ENCODE results near the gene MS4A8.
"Not testable (repeated sequence)": the region's sequence is repeated elsewhere in the genome, so short reads cannot be mapped to it uniquely, and the experiment has no call there.

The MS4A8 gene

DNA sequence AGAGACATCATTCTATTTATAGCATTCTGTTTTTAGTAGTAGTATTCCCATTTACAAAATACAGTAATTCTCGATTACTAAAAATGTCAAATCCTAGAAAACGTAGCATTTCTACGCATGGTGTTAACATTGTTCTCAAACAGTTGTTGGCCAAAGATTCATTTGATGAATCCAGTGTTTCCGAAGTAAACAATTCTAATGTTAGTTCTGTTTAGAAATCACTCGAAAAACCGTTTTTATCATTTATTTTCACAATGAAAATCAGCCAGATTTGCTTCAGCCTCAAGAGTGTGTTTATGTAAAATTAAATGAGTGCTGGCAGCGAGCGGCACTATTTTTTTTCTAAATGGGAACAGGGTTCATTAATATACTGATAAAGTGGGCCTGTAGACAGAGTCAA lies 32.2 kb downstream of the MS4A8 start:
- no peak for DNase-seq

DNA sequence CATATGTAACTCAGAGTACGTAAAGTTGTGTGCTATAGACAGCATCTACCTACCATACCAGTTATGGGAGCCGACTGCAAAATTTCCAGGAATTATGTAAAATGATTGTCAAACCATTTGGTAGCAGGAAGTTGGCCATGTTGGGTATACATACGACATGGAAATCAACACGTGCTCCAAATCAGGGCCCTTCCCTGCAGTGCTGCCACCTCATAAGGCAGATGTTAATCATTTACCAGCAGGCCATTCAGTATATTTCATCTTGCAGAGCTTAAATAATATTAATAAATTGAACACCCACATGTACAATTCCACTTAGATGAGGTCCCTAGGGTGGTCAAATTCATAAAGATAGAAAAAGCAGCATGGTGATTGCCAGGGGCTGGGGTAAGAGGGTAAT lies 34.9 kb downstream of the MS4A8 start:
- DNase-seq = no peak

DNA sequence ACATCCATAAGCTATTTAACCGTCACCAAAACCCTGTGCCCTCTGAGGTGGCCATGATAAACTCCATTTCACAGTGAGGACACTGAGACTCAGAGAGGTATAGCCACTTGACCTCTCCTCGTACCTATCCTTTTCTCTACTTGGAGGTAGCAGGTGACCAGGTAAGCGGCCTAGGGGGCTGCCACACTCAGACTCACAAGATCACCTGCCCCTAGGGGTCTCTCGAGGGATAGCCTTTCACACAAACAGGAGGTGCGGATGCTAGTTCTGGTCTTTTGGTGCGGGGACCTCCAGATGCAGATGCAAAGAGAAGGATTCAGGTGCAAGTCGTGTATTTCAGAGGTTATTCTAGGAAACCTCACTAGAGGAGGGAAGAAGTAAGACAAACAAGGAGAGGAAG lies 39.7 kb downstream of the MS4A8 start:
- no peak for DNase-seq

DNA sequence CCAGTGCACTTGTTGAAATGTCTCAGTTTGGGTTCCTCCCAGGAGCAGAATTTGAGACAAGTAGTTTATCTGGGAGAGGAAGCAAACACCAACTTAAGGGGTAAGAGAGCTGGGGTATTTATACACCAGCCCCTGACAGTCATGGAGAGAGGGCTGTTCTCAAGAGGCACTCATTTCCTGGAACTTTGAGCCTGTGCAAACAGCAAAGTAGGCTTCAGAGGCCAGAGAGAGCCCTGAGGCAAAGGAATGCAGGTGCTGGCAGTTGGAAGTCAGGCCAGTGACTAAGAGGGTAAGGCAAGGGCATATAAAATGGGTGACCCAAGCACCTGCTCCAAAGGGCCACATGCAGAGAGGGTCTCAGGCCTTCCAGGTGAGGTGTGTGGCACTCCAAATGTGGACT lies 41.2 kb downstream of the MS4A8 start:
- DNase-seq = no peak

DNA sequence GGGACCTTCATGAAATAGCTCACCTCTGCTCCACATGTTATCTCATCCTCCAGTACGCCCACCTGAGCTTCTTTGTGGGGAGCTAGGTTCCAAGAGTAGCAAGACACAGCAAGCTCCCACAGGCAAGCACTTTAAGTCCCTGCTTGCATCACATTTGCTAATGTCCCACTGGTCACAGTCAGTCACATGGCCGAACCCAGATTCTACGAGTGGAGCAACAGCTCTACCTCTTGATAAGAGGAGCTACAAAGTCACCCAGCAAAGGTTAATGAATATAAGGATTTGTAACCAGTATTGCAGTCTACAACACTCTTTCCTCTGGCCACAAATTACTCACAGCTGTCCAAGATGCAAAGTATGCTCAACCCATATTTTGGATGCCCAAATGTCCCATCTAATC lies 42.0 kb downstream of the MS4A8 start:
- DNase-seq = no peak

DNA sequence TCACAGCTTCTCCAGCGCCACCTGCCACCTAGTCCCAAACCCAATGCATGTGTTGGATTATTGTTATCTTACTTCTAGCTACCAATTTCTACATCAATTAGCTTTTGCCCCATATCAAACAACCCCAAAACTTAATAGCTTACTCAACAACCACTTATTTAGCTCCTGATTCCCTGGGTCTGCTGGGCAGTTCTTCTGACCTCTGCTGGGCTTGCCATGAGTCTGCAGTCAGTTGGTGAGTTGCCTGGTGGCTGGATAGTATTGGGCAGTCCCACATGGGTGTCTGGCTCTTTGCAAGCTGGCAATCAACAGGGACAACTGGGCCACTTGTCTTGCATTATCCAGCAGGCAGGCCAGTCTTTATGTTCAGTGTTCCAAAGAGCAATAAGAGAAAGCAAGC lies 43.6 kb downstream of the MS4A8 start:
- DNase-seq = no peak

GRCh38 chr11:60744114-60744513 lies 44.7 kb downstream of the MS4A8 start:
- no peak for DNase-seq

- no peak for DNase-seq
Observed at GRCh38 chr11:60747359-60747873, 48.0 kb downstream of the MS4A8 start.

DNA sequence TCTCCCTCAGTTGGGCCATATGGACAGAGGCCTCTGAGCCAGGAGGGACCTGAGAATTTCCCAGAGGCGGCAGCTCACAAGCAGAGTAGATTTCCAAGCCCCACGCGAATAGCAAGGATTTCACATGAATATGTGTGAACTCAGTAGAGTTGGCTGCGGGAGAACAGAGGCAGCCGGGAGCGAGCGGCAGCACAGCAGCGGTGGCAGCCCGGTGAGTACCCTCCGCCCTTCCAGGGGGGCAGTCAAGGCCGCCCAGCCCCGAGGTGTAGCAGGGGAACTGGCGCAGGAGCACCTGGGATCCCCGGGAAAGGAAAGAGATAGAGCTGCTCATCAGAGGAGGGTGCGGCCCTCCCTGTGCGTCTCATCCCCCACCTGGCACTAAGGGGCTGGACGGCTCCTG lies 48.8 kb downstream of the MS4A8 start:
- DNase-seq = no peak

DNA sequence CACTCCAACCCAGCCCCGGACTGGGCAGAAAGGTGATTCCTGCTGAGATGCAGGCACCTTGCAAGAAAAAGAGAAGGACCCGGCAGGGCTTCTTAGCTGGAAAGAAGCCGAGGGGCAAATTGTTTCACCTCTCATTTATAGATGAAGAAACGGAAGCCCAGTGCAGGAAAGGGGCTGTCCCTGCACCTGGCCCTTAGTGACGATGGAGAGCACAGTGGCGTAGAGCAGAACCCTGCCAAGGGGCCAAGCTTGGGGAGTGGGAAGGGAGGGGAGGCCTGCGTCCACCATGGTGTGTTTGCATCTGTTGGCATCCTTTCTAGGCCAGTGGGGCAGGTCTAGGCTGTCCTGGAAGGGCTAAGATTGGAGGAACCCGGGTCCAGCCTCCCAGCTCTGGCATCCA lies 49.4 kb downstream of the MS4A8 start:
- no peak for DNase-seq

DNA sequence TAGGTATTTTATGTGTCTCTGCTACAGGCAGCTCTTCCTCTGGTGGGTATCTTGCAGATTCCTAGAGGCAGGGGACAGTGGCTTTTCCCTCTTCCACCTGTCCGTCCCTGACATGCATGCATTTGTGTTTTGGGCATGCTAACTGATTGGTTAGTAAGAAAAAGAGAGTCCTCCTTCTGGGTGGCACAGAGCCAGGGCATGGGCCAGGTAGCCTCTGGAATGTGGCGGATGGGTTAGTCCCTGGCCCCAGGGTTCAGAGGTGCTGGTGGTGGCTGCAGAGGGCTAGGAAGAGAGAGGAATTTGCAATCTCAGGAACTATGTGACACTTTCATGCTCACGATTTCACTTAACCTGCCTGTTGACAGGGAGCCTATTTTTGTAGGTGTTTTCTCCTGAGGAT lies 51.5 kb downstream of the MS4A8 start:
- DNase-seq = no peak

GRCh38 chr11:60753309-60753708 lies 53.9 kb downstream of the MS4A8 start:
- no peak for DNase-seq

DNA sequence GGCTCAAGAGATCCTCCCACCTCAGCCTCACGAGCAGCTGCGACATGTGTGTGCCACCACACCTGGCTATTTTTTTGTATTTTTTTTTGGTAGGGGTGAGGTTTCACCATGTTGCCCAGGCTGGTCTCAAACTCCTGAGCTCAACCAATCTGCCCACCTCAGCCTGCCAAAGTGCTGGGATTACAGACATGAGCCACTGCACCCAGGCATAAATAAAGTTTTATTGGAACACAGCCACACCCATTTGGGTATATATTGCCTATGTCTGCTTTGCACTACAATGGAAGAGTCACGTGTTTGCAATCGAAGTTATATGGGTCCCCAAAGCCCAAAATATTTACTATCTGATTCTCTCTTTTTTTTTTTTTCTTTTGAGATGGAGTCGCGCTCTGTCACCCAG lies 55.5 kb downstream of the MS4A8 start:
- DNase-seq = no peak

DNA sequence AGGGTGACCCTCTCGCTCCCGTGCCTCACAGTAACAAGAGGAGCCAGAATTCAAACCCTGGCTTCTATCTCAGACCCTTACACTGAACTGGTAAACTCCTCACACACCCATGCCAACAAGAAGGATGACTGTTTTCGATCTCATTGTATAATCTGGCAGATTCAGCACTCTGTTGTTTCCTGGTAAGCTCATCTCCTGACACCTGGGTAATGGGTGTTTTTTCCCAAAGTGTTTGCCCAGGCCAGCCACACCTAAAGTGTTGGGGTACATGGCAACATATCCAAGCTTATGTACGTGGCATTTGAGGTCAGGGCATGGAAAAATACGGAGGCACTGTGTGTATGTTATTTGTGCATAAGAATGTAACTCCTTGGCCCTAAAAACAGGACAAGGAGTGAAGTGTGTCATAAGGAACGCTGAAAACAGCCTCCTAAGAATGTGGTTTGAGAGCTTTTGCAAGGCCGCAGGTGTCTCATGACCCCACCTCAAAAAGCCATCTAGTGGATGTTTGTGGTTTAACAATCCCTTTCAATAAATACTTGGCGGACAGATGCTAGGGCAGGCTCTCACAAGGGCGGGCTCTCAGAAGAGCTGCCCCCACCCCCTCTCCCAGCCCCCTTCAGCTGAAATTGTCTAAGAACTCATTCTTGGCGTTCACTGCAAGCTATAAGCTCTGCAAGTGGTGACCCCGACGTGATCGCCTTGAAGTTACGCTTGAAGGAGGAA lies 57.1 kb downstream of the MS4A8 start, which contains the start of gene MS4A15:
TSS of gene MS4A15 (plus strand) at position 561 of the 726 bp plus-strand sequence. CDS start 6,867 bp downstream, outside the sequence.
- no peak for DNase-seq

DNA sequence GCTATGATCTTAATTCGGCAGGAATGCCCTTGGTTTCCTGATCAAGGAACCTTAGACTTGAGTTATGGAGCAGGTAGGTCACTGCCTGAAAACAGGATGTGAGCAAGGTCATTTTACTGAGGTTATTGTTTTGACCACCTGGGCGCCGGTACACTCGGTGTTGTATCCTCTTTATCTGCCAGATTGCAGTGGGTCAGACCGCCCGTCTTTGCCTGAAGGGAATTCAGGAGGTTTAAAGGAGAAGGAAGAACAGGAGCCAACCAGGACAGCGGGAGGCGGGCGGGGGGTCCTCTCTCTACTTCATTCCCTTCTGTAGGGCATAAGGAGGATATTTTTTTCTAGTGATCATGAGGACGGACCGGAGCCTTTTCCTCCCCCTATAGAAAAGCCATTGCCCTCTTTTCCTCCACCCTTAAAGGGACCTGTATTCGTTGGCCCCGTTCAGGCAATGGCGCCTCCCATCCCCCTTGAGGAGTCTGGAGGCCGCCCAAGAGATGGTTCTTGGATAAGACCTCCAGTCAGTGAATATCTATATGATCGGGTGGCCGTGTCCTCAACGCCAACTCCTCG lies 57.9 kb downstream of the MS4A8 start:
- DNase-seq = no peak

GRCh38 chr11:60758671-60759070 lies 59.3 kb downstream of the MS4A8 start:
- DNase-seq = not testable (repeated sequence)

DNA sequence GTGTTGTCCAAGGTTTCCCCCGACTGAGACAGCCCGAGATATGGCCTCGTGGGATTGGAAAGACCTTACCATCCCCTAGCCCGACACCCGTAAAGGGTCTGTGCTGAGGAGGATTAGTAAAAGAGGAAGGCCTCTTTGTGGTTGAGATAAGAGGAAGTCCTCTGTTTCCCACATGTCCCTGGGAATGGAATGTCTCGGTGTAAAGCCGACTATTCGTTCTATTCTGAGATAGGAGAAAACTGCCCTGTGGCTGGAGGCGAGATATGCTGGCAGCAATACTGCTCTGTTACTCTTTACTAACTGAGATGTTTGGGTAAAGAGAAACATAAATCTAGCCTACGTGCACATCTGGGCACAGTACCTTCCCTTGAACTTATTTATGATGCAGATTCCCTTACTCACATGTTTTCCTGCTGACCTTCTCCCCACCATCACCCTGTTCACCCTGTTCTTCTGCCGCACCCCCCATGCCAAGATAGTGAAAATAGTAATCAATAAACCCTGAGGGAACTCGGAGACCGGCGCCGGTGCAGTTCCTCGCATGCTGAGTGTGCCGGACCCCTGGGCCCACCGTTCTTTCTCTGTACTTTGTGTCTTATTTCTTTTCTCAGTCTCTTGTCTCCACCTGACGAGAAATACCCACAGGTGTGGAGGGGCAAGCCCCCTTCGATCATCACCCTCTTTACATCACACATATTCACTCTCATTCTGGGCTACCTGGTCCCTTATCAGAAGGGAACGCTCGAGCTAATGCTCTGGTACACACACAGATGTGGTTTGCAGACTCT lies 60.2 kb downstream of the MS4A8 start:
- DNase-seq = not testable (repeated sequence)

GRCh38 chr11:60761436-60762190 lies 62.2 kb downstream of the MS4A8 start:
- no peak for DNase-seq

DNA sequence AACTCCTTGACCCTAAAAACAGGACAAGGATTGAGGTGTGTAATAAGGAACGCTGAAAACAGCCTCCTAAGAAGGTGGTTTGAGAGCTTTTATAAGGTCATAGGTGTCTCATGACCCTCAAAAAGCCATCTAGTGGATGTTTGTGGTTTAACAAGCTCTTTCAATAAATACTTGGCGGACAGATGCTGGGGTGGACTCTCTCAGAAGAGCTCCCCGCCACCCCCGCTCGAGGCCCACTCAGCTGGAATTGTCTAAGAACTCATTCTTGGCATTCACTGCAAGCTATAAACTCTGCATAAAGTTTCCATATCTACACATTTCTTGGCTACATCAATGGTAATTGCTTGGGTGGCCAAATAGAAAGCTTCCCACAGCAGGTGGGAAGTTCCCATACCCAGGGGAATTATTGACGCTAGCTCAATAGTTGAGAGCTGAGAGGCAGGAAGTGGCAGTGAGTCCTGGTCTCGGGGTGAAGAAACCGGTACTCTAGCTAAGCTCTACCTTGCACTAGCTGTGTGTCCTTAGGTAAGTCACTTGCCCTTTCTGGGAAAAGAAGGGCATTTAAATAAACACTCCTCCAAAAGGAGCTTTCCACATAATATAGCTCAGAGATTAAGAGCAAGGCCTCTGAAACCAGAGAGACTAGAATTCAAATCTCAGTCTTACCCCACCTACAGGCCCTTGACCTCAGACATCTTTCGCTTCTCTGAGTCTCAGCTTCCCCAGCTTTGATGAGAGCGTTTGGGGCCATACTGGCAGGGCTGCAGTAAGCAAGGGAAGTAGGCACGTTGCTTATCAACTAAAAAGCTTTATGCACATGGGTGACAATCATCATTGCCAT lies 63.7 kb downstream of the MS4A8 start:
- DNase-seq = no peak

GRCh38 chr11:60763692-60764369 lies 64.4 kb downstream of the MS4A8 start:
- DNase-seq = no peak

DNA sequence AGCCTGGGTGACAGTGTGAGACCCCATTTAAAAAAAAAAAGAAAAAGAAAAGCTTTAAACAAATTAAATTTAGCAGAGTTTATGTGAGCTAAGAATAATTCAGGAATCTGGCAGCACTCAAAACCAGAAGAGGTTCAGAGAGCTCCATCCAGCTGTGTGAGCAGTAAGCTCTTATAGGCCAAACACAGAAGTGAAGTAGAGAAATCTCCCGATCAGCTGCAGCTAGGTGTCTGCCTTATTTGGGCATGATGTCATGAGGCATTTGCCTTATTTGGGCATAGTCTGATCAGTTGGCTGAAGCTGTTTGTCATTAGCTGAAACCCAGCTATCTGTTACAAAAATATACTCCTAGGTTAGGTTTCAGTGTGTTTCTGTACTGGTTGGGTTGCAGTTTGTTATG lies 65.5 kb downstream of the MS4A8 start:
- no peak for DNase-seq

Measured in effector CD8-positive, alpha-beta T cell (primary cell).